Bronchial smooth muscle cell (primary cell): ENCODE data around the gene ARL14EP. TPM values are rescaled to one million over a fixed set of nuclear protein-coding genes. Genes with fewer than 3 reads are reported as not detected.

Experiments
- total RNA-seq: library from RNA; depleted of rRNA; stranded (reverse); fragments of >200 nt; gene quantifications from 2 replicates; pipeline ENCODE4 v1.2.1, GENCODE V29; 2014

ARL14EP gene
- 22.0 and 31.4 TPM in 2 replicates for total RNA-seq

GRCh38 chr11:30322826-30323710 lies at the start of gene ARL14EP:
Gene ARL14EP, plus strand, starts transcription at chr11:30323104. Its CDS starts 7,845 bp downstream, at chr11:30330949.

Other genes starting within 250 kb of the ARL14EP start
- gene FSHB, start 92.1 kb upstream of the ARL14EP start, total RNA-seq: not detected in 2 replicates